GM18502 (cell line): Measurements from ENCODE around the gene FOXO1.
A peak's percentile ranks its signal among the peaks of the same experiment; 100 is the strongest.

Experiments
- ATAC-seq: cut with Tn5 transposase; IDR thresholded peaks from one replicate; pipeline ENCODE4 v1.9.1; 2021; ENCODE audit warnings: mild to moderate bottlenecking; ENCODE audit not compliant: unreplicated experiment, poor library complexity

Gene FOXO1

GRCh38 chr13:40517486-40518480 is 148.7 kb downstream of the FOXO1 start:
- peak; percentile 84 for ATAC-seq

- no peak for ATAC-seq
Measured at GRCh38 chr13:40515702-40516101, 150.7 kb downstream of the FOXO1 start.

- ATAC-seq = no peak
Measured at GRCh38 chr13:40514802-40515201, 151.6 kb downstream of the FOXO1 start.

- no peak for ATAC-seq
Measured at GRCh38 chr13:40509876-40510275, 156.6 kb downstream of the FOXO1 start.

- ATAC-seq = no peak
Measured at GRCh38 chr13:40508767-40509342, 157.6 kb downstream of the FOXO1 start.

GRCh38 chr13:40508127-40508526 is 158.3 kb downstream of the FOXO1 start:
- ATAC-seq = no peak

GRCh38 chr13:40506592-40507446 is 159.6 kb downstream of the FOXO1 start:
- ATAC-seq = no peak
